Left ventricle myocardium superior (tissue), 1 donor: Measurements from ENCODE around the gene REEP3. TPM values are rescaled to one million over a fixed set of nuclear protein-coding genes. Genes with fewer than 3 reads are reported as not detected.

Experiments
- ATAC-seq: fragments of 200-7000 bp; cut with Tn5 transposase; one replicate; pipeline ENCODE4 v1.9.1; 2020; ENCODE audit warnings: mild to moderate bottlenecking, moderate library complexity
- DNase-seq: peaks from one replicate; pipeline ENCODE4 v3.0.0-alpha.2; 2020
- intact Hi-C: fragments of 100-400 bp; cut with micrococcal nuclease; formaldehyde crosslinking; loops from one replicate; pipeline ENCODE4 v1.11.0; 2022
- total RNA-seq: library from RNA; stranded (reverse); fragmentation: NEBNext Ultra II Directional; extraction: Animal tissue kit (Norgen Biotek cat#: 25700); gene quantifications from one replicate; pipeline ENCODE4 v1.2.1, GENCODE V29; 2021
- donor health status: DM: no; HTN: yes; CAD: no; lungs with severe emphysema.

REEP3 gene
- total RNA-seq, 1 donor from 2014 or later = 17.4 TPM

- intact Hi-C loops = no loop called here
- no peak for ATAC-seq
- no peak for DNase-seq
Measured at GRCh38 chr10:63673246-63673645, 152.0 kb downstream of the REEP3 start.

DNA sequence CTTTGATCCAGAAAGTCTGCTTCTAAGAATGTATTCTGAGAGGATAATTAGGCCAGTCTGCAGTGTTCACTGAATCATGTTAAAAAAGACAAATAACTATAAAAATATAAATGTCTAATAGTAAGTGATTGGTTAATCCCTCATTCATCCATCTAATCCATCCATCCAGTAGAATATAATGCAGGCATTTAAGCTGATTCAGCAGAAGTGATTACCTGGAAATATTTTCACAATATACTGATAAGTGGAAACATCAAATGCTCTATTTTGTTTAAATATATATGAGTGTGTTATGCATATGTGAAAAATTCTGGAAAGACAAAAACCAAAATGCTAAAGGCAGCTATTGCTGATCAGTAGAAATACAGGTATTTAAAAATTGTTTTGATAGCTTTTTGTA, 152.6 kb downstream of the REEP3 start:
- DNase-seq (no peak), ATAC-seq (no peak)
- intact Hi-C loops = no loop called here

Other genes starting within 250 kb of the REEP3 start
- gene JMJD1C, start 55.4 kb upstream of the REEP3 start, total RNA-seq = 32.7 TPM